ENCODE measurements around the gene CSHL1.

Gene CSHL1

GRCh38 chr17:63941162-63941561 lies 30.1 kb upstream of the CSHL1 start:
- H3K36me3 ChIP-seq (ENCODE audit: control insufficient read depth, insufficient read depth, low read length): no peaks in the 10 kb centered on the region

GRCh38 chr17:63940584-63940983 lies 29.5 kb upstream of the CSHL1 start:
- Histone ChIP-seq H3K4me3 (ENCODE audit: low read depth, low read length) (no peak overlapping the region), H3K4me2 (ENCODE audit: low read length) (no peak overlapping the region), H3K27me3 (ENCODE audit: control insufficient read depth, insufficient read depth, low read length) (no peaks in the 10 kb centered on the region), H3K79me2 (no peaks in the 10 kb centered on the region), H3K4me1 (no peaks in the 10 kb centered on the region), H3K36me3 (ENCODE audit: control insufficient read depth, insufficient read depth, low read length) (no peaks in the 10 kb centered on the region), H3K9ac (no peak overlapping the region), H3K9me3 (ENCODE audit: control insufficient read depth, low read length) (no peaks in the 10 kb centered on the region), H2AFZ (no peak overlapping the region), H3K27ac (no peak overlapping the region)
- TF ChIP-seq CTCF (IDR thresholded peaks at IDR 0.05): no peak

More at GRCh38 chr17:63941162-63941561, 30.1 kb upstream of the CSHL1 start:
- Histone ChIP-seq H3K4me2 (ENCODE audit: low read length) (no peak overlapping the region), H2AFZ (no peak overlapping the region), H3K27ac (no peak overlapping the region), H3K4me1 (no peaks in the 10 kb centered on the region), H3K27me3 (ENCODE audit: control insufficient read depth, insufficient read depth, low read length) (no peaks in the 10 kb centered on the region), H3K9ac (no peak overlapping the region), H3K9me3 (ENCODE audit: control insufficient read depth, low read length) (no peaks in the 10 kb centered on the region), H3K4me3 (ENCODE audit: low read depth, low read length) (no peak overlapping the region), H3K79me2 (no peaks in the 10 kb centered on the region)
- TF ChIP-seq CTCF (IDR thresholded peaks at IDR 0.05): no peak

- Histone ChIP-seq H3K9me3 (ENCODE audit: control insufficient read depth, low read length) (no peaks in the 10 kb centered on the region), H3K79me2 (no peaks in the 10 kb centered on the region), H3K4me2 (ENCODE audit: low read length) (no peak overlapping the region), H3K27me3 (ENCODE audit: control insufficient read depth, insufficient read depth, low read length) (no peaks in the 10 kb centered on the region), H3K4me3 (ENCODE audit: low read depth, low read length) (no peak overlapping the region), H3K36me3 (ENCODE audit: control insufficient read depth, insufficient read depth, low read length) (no peaks in the 10 kb centered on the region), H2AFZ (no peak overlapping the region), H3K27ac (no peak overlapping the region), H3K9ac (no peak overlapping the region), H3K4me1 (no peaks in the 10 kb centered on the region)
- TF ChIP-seq CTCF (IDR thresholded peaks at IDR 0.05): no peak
Measured at GRCh38 chr17:63939884-63940283, 28.8 kb upstream of the CSHL1 start.

GRCh38 chr17:63939401-63939800 lies 28.3 kb upstream of the CSHL1 start:
- H3K4me1 ChIP-seq: no peaks in the 10 kb centered on the region
- H3K9me3 ChIP-seq (ENCODE audit: control insufficient read depth, low read length): no peaks in the 10 kb centered on the region
- H2AFZ ChIP-seq: no peak overlapping the region
- no peaks in the 10 kb centered on the region for H3K79me2 ChIP-seq
- H3K4me2 ChIP-seq (ENCODE audit: low read length): no peak overlapping the region
- no peak overlapping the region for H3K4me3 ChIP-seq (ENCODE audit: low read depth, low read length)
- TF ChIP-seq CTCF (IDR thresholded peaks at IDR 0.05): no peak
- no peaks in the 10 kb centered on the region for H3K36me3 ChIP-seq (ENCODE audit: control insufficient read depth, insufficient read depth, low read length)
- H3K27ac ChIP-seq: no peak overlapping the region
- no peak overlapping the region for H3K9ac ChIP-seq
- H3K27me3 ChIP-seq (ENCODE audit: control insufficient read depth, insufficient read depth, low read length): no peaks in the 10 kb centered on the region

- H3K27ac ChIP-seq: no peak overlapping the region
- no peak overlapping the region for H3K4me3 ChIP-seq (ENCODE audit: low read depth, low read length)
- H2AFZ ChIP-seq: no peak overlapping the region
- no peaks in the 10 kb centered on the region for H3K9me3 ChIP-seq (ENCODE audit: control insufficient read depth, low read length)
- no peaks in the 10 kb centered on the region for H3K36me3 ChIP-seq (ENCODE audit: control insufficient read depth, insufficient read depth, low read length)
- H3K9ac ChIP-seq: no peak overlapping the region
- H3K27me3 ChIP-seq (ENCODE audit: control insufficient read depth, insufficient read depth, low read length): no peaks in the 10 kb centered on the region
- H3K4me2 ChIP-seq (ENCODE audit: low read length): no peak overlapping the region
- no peaks in the 10 kb centered on the region for H3K79me2 ChIP-seq
- no peaks in the 10 kb centered on the region for H3K4me1 ChIP-seq
- TF ChIP-seq CTCF (IDR thresholded peaks at IDR 0.05): no peak
Measured at GRCh38 chr17:63937920-63938319, 26.9 kb upstream of the CSHL1 start.
